Muscle of back (tissue), 11 donors: ENCODE data around the gene FBXL5. TPM values are rescaled to one million over a fixed set of nuclear protein-coding genes. Genes with fewer than 3 reads are reported as not detected.

Experiments
- DNase-seq, 3 donors: peaks; one replicate each; pipeline versions ENCODE4 v3.0.0 to v3.0.0-alpha.2; 2013
- polyA plus RNA-seq, 10 donors: library from polyadenylated mRNA; unstranded; fragments of 120-200 nt; gene quantifications; one replicate each; pipeline ENCODE4 v1.2.1, GENCODE V29; 2013; ENCODE audit not compliant: insufficient read length in 10 of 10

The FBXL5 gene
- polyA plus RNA-seq, 10 donors, result 62.5 to 91.4 (median 73.1) TPM

DNA sequence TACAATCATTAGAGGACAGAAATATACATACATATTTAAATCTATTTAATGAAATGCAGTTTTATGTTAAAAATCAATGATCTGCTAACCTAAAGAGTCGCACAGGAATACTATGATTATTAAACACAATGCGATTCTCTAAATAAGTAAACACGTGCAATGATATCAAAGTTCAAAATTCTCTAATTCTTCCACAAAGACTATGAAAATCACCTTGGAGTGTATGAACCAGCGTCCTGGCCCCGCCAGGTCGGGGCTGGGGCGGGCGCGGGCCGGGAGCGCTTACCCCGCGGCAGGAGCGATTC lies 25.9 kb upstream of the FBXL5 start:
- DNase-seq, result no peak

DNA sequence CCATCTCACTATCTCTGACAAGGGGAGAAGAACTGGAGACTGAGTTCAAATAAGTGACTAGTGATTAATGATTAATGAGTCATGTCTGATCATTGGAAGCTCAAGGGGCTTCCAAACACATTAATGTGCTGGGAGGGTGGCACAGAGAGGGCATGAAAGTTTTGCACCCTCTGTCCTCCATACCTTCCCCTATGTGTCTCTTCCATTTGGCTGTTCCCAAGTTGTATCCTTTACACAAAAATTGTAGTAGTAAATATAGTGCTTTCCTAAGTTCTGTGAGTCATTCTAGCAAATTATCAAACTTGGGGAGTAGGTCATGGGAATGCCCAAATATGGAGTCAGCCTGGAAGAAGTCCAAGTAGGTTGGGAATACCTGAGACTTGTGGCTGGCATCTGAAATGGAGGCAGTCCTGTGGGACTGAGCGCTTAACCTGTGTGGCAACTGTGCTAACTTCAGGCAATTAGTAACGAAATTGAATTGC lies 22.4 kb upstream of the FBXL5 start:
- DNase-seq, result no peak

DNA sequence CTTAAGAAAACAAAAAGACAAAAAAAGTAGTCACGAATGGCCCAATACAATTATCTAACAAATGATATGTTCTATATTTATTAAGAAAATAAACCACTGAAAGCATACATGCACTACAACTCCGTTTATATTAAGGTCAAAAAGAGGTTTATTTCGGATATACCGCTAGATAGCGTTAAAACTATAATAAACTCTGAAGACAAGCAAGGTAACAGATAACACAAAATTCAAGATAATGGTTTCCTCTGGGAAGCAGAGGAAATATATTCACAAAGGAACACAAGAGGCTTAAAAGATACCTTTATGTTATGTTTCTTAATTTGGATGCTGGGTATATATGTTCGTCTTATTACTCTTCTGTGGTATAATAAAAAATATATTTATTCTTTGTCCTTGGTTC lies 21.7 kb upstream of the FBXL5 start:
- DNase-seq, result no peak

DNA sequence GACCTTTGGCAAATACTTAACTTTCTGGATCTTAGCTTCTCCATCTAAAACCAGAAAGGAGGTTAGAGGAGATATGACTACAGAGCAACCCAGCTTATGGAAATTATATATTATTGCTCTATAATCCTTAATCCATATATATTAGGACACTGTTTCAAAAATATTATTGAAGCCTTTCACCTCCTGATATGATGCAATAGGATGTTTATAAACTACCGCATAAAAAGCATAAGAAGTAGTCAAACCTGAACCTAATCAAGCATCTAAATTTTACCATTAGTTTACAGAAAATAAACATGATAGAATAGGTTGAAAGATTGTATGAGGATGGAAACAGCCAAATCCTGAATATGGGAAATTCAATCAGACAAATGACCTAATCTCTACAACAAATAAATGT lies 20.9 kb upstream of the FBXL5 start:
- no peak for DNase-seq

DNA sequence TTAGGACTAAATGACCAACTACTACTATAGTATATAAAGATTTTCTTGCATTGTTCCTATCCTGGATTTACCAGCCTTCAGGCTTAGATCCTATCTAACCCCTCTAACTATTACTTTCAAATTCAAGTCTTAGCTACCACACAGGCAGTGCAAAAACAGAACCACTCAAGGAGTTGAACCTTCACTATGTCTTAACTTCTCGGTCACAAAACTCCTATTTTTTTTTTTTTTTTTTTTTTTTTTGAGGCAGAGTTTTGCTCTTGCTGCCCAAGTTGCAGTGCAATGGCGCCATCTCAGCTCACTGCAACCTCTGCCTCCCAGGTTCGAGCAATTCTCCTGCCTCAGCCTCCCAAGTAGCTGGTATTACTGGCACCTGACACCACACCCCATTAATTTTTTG lies 20.2 kb upstream of the FBXL5 start:
- no peak for DNase-seq

DNA sequence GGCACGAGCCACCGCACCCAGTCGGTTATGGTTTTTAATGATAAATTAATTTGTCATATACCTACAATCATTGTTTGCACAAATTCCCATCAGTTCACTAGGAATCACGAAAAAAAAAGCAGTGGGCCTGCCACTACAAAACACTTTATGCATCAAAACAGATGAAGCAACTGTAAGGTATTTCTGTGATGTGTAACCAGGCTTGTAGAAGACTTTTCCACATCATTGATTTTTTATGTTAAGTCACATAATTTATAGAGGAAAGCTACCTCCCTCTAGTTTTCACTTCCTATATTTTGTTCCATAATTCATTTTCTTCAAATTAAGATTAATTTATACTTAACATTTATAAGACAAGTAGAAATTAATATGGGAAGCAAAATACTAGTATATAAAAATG lies 19.8 kb upstream of the FBXL5 start:
- no peak for DNase-seq

DNA sequence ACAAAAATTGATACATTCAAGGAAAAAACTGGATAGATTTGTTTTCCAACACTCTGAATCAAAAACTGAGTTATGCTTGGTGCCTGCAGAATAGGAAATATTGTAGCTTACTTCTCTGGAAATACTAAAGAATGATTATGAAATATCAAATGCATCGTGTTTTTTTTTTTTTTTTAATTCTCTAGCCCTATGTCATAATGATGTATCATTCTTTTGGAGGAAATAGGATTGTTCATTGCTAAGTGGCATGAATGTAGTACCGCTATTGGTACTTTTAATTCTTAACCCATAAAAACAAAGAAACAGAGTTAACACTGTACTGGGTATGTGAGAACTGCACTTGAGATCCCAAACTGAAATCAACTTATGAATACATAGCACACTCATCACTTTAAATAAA lies 18.9 kb upstream of the FBXL5 start:
- DNase-seq, result no peak

DNA sequence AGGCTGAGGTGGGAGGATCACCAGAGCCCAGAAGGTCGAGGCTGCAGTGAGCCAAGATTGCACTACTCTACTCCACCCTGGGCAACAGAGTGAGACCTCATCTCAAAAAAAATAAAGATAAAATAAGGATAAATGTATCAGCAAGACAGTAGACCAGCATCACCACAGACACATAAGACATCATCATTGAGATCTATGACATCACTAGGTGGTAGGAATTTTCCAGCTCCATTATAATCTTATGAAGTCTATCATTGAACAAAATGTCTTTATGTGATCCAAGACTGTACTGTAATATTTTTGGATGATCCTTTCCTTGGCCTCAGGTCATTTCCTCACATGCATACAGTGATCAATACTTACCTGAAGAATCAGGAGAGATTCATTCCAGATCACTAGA lies 18.2 kb upstream of the FBXL5 start:
- no peak for DNase-seq

DNA sequence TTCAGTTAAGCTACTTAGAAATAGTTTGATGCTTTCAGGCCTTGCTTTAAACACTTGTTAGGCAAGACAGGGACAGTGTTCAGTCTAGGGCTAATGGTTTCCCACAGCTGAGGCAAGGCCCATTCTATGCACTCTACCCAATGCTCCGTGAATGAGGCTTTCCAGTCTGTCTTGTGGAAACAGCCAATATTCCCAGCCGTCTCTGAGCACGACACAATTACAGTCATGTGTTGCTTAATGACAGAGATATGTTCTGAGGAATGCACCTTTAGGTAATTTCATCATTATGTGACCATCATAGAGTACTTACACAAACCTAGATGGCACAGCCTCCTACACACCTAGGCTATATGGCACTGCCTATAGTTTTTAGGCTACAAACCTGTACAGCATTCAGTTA lies 16.9 kb upstream of the FBXL5 start:
- no peak for DNase-seq

DNA sequence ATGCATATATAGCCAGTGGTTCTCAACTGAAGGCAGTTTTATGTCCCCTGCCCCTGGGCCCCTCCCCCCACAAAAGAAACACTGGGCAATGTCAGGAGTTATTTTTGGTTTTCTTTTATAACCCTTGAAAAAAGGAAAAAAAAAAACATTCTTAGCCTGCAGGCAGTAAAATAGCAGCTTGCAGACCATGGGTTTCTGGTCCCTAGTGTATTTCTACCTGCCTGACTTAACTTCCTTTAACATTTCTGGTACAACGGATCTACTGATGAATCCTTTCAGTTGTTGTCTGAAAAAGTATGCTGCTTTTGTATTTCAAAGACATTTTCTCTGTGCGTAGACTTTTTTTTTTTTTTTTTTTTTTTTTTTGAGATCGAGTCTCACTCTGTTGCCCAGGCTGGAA lies 15.4 kb upstream of the FBXL5 start:
- no peak for DNase-seq

DNA sequence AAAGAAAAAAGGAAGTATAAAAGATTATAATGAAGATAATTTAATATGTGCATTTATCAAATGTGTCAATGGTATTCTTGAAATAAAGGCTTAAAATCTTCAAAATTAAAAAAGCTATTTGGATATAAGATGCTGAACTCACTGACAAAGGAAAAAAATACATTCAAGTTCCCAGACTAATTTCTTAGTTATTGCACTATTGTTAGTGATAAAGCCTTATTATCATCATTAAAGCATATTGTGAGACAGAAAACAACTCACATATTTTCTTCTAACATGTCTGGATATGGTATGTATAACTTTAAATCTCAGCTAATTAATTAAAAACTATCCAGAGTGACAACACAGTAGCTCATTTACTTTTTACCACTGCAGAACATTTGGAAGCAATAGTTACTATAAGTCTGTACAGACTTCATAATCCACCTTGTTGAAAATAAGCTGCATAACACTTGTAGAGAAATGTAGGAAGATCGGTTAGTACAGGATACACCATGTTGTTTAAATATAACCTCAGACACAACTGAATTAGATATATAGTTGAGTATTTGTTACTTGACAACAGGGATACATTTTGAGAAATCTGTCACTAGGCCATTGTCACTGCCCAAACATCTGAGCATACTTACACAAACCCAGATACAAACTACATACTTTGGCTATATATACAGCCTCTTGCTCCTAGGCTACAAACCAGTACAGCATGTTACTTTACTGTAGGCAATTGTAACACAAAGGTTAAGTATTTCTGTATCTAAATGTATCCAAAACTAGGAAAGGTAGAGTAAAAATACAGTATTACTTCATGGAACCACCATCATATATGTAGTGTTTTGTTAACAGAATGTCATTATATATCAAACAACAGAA lies 13.6 kb upstream of the FBXL5 start:
- no peak for DNase-seq

DNA sequence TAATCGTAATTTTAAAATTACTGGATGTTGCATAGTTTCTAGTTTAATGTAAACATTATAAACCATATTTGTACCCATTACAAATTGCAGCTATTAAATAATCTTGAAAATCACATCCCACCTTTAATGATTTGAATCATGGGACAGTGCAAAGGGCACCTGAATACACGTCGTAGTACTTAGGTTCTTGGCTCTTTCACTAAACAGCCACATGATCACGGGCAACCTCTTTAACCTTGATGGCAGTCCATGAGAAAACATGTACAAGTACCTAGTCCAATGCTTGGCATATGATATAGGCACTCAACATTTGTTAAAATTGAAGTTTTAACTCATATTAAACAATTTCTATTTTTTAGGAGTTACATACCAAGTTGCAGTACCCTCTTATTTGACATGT lies 11.8 kb upstream of the FBXL5 start:
- DNase-seq, result no peak

DNA sequence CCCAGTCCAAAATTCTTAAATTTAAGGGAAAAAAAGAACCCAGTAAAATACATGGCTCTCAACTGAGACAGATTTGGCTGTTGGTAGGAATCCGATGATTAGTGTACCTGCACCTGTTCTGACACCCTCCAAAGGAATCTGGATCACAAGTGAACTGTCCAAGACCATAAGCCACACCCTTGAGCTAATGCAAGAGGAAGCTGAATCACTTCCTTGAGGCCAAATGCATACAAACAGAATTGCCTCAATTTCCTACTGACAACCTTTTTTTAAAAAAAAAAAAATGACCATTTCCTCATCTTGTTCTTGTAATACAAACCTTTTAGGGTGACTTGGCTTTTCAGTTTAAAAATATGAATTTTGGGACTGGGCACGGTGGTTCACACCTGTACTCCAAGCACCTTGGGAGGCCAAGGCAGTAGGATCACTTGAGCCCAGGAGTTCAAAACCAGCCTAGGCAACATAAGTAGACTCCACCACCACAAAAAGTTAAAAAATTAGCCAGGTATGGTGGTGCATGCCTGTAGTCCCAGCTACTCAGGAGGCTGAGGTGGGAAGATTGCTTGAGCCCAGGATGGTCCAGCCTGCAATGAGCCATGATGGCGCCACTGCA lies 10.7 kb upstream of the FBXL5 start:
- peak in 1 of 3 donors; percentile 22 for DNase-seq

DNA sequence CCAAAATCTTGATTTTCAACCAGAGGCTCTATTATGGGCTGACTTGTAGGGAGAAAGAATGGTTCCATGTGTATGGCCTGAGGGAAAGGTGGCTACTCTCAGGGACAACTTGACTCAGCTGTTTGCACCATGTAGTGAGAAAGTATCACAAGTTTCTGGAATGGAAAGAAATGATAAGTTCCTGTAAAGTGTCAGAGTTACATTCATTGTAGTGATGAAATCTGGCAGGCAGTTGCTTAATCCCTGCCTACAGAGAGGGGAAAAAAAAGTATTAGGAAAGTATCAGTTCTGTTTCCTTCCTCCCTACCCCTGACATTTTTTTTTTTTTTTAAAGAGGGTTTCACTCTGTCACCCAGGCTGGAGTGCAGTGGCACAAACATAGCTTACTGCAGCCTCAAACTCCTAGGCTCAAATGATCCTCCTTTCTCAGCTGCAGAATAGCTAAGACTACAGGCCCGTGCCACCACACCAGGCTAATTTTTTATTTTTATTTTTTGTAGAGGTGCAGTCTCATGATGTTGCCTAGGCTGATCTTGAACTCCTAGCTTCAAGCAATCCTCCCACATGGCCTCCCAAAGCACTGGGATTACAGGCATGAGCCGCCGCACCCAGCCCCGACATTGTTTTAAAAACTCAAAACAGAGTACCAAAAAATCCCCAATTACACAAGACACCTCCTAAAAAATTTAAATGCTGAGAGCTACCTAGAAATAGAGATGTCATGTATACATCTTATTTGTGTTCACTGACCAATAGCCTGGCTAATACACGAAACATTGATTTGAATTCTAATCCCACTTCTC lies 4.8 kb upstream of the FBXL5 start:
- DNase-seq, result peak in 1 of 3 donors; percentile 34

DNA sequence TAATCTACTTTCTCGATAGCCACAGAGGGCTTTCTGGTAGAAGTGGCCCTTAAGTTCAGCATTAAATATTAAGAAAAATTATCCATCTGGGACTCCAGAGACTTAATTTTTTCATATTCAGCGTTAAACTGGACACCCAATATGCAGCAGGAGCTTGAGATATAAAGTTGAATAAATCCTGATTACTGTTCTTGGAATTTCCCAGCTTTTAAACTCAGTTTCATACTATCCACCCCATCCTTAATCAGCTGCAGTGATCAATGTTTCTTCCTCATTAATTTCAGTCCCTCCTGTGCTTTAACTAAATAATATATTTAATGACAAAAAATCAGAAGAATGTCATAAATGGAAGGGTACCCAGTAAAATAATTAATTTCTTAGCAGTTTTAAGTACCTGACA lies 3.6 kb upstream of the FBXL5 start:
- no peak for DNase-seq

DNA sequence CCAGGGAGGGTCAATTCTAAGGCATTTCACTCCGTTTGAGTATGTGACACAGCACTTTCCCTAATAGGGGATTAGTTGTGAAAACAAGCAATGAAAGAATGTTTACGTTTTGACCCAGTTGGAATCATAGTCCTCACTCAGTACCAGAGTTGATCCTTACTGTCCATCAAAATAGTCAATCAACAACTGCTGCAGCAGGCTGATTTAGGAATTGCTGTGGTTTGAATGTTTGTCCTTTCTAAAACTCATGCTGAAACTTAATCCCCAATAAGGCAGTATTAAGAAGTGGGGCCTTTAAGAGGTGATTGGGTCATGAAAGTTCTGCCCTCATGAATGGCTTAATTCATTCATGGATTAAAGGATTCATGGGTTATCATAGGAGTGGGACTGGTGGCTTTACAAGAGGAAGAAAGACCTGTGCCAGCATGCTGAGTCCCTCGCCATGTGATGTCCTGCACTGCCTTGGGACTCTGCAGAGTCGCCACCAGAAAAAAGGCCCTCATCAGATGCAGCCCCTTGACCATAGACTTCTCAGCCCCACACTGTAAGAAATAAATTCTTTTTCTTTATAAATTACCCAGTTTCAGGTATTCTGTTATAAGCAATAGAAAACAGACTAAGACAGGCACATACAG lies 3.1 kb upstream of the FBXL5 start:
- no peak for DNase-seq

DNA sequence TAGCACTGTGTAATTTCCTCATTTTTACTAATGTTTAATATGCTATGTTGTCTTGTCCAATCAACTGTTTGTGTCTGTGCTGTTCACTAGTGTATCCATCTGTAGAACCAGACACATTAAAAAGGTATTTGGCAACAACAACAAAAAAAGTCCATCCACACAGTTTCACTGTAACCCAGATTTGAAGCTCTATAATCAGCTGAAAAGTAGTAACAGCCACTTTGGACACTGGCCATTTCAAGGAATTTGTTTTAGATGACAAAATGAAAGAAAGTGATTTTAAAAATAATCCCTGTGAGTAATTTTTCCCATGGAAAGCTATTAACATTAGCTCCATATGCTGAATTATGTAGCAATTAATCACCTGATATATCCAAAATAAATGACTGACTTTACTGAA lies 2.2 kb upstream of the FBXL5 start:
- DNase-seq, result no peak

DNA sequence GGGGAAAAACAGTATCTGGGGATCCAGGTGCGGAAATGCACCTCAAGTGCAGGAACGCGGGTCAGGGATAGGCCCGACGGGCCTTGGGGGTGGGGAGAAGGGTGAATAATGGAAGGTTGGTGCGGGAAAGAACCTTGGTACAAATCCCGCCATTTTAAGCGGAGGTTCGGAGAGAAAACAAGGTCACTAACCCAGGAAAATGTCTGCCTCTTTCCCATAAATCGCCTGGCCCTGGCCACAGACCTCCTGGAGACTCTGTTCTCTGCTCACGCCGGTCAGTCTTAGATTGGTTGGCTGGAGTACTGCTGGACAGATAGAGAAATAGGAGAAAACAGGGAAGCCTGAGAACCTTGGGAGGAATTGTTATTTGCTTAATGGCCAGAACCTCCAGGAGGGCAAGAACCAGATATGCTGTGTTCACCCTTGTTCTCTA lies 897 bp upstream of the FBXL5 start:
- peak; percentile 18 to 77 (median 42) for DNase-seq

DNA sequence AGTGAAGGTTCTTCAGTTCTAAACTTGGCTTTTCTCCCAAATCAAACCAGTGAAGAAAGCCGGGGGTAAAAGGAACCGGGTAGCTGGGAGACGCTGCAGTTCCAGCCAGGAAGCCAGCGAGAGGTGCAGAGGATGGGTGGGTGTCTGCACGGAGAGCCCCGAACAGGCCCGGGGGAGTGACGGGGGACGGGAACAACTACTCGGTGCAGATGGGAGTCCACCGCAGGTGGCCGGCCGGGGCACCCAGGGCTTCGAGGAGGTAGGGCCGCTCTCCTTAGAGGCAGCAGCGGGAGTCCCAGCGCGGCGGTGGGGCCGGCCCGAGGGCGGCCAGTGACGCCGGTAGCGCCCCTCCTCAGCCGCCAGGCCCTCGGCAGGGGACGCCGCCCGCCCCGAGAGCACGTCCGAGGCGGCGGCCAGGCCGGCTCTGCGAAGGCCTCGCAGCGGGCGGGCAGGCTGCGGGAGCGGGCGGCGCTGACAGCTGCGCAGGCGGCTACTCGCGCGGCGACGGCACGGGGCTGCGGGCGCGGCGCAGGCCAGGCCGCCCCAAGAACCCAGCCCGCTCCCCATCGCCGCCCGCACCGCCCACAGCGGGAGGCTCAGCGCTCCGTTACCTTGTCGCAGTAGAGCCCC lies 449 bp downstream of the FBXL5 start:
- DNase-seq, result peak in 2 of 3 donors; percentile 55 to 84

DNA sequence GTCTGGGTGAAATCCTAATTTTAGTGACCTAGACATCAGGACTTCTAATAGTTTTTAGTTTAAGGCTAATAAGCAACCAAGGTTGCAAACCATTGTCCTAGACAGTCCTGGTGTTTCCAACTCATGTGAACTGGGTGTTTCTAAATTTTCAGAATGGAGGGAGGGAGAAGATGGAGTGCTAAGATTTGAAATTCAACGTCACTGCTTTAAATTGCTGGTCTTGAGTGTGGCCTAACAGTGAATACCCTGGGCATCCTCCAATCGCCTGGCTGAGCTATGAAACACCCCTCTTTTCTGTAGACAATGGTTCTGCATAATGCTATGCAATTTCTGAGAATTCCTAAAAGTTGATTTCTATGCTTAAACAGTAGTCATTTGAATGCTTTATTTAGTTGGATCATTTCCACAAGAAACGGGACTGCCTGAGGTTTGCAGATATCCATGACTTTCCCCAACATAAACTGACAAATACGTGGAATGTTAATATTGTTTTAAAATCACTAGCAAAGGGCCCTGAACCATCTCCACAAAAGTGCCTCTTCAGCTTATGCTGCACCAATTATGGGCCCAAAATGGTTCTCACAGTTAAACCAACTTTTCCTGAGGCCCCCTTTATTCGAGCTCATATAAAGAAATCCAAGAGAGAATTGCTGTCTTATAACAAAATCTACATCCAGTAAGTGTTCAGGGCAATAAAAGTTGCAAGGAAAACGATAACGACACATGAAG lies 1.1 kb downstream of the FBXL5 start:
- peak; percentile 34 to 71 (median 38) for DNase-seq

DNA sequence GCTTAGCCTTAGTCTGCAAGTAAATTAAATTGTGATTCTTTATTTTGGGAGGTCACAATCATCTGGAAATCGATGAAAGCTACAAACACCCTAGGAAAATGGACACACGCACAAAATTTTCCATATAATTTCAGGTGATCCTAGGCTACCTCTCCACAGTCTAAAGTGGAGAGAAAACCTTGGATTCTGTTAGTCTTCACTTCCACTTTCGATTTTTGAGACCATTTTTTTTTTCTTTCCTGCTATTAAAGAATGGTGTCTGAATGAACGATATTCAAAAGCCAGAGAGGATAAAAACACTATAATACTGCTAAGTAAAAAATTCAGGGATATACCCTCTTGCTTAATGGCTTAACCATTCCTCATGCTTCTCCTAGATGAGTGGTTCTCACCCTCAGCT lies 1.7 kb downstream of the FBXL5 start:
- DNase-seq, result no peak
